Fibroblast of lung (primary cell): ENCODE data around the gene FALEC. TPM values are rescaled to one million over a fixed set of nuclear protein-coding genes. Genes with fewer than 3 reads are reported as not detected.

ENCODE experiments used
- DNase-seq, 2 donors: peaks; one replicate each; pipeline versions ENCODE4 v3.0.0 to v3.0.0-alpha.2; 2010; ENCODE audit warnings: low read depth in 2 of 2
- H2AFZ ChIP-seq: 2 replicates; pipeline ENCODE4 v1.5.1; 2012; ENCODE audit warnings: low read length, control low read depth, inconsistent platforms
- H3K27ac ChIP-seq: 2 replicates; pipeline ENCODE4 v1.5.1; 2011; ENCODE audit warnings: low read length, control low read depth; ENCODE audit not compliant: insufficient read depth
- H3K27me3 ChIP-seq: 2 replicates; pipeline ENCODE4 v1.5.1; 2011; ENCODE audit warnings: mild to moderate bottlenecking, low read length; ENCODE audit not compliant: control insufficient read depth, insufficient read depth
- H3K36me3 ChIP-seq: 2 replicates; pipeline ENCODE4 v1.5.1; 2011; ENCODE audit warnings: low read length; ENCODE audit not compliant: control insufficient read depth, insufficient read depth
- H3K4me1 ChIP-seq: 2 replicates; pipeline ENCODE4 v1.5.1; 2011; ENCODE audit warnings: low read length; ENCODE audit not compliant: control insufficient read depth, insufficient read depth; ENCODE audit errors: extremely low read depth
- H3K4me2 ChIP-seq: 2 replicates; pipeline ENCODE4 v1.5.1; 2011; ENCODE audit warnings: low read length, control low read depth; ENCODE audit not compliant: insufficient read depth; ENCODE audit errors: extremely low read depth
- H3K4me3 ChIP-seq, 4 experiments: fragments of 200-600 bp in 1 of 4; sonication (generic) in 1 of 4; replicated peaks in 1 of 4; 2 replicates each; pipeline ENCODE4 v1.5.1; 2011 to 2016; ENCODE audit warnings: low read length in 4 of 4, low read depth in 3 of 4, mild to moderate bottlenecking in 3 of 4, control low read depth in 2 of 4, inconsistent platforms in 1 of 4, mixed read lengths in 1 of 4; ENCODE audit not compliant: insufficient read depth in 1 of 4; ENCODE audit errors: control extremely low read depth in 1 of 4
- H3K79me2 ChIP-seq: 2 replicates; pipeline ENCODE4 v1.5.1; 2012; ENCODE audit warnings: mild to moderate bottlenecking, low read length, inconsistent platforms; ENCODE audit not compliant: control insufficient read depth, insufficient read depth
- H3K9ac ChIP-seq: 2 replicates; pipeline ENCODE4 v1.5.1; 2011; ENCODE audit warnings: mild to moderate bottlenecking, low read length, control low read depth; ENCODE audit not compliant: insufficient read depth
- H3K9me3 ChIP-seq: 2 replicates; pipeline ENCODE4 v1.5.1; 2012; ENCODE audit warnings: low read depth, low read length; ENCODE audit not compliant: control insufficient read depth, insufficient read depth
- H4K20me1 ChIP-seq: 2 replicates; pipeline ENCODE4 v1.5.1; 2011; ENCODE audit warnings: low read length; ENCODE audit not compliant: control insufficient read depth, insufficient read depth; ENCODE audit errors: extremely low read depth
- CTCF ChIP-seq, 2 donors: IDR thresholded peaks in 1 of 2; conservative IDR thresholded peaks in 1 of 2; 1 replicate in 1 of 2; 2 replicates in 1 of 2; pipeline ENCODE4 v1.5.1; 2011 to 2012; ENCODE audit warnings: low read length in 2 of 2, control low read depth in 1 of 2, inconsistent platforms in 1 of 2, low read depth in 1 of 2, mild to moderate bottlenecking in 1 of 2
- EZH2 ChIP-seq: IDR thresholded peaks from 2 replicates; pipeline ENCODE4 v1.5.1; 2012; ENCODE audit warnings: low read length, control low read depth, mild to moderate bottlenecking; ENCODE audit errors: missing control alignments
- polyA plus RNA-seq, 2 donors: library from polyadenylated mRNA; depleted of rRNA in 1 of 2; stranded (reverse) in 1 of 2; unstranded in 1 of 2; fragments of >200 nt; gene quantifications; 2 replicates each; pipeline ENCODE4 v1.2.1, GENCODE V29; 2011 to 2012; ENCODE audit warnings: missing spikeins in 1 of 2
- total RNA-seq: library from RNA; depleted of rRNA; stranded (reverse); fragments of >200 nt; gene quantifications from 2 replicates; pipeline ENCODE4 v1.2.1, GENCODE V29; 2014

FALEC gene
- total and polyA plus RNA-seq, 2 donors (not counting 1 experiment from before 2014, with no cell fraction given), result 0.83 TPM; not detected in 1

- TF ChIP-seq EZH2, result no peak
- no peak for TF ChIP-seq CTCF (conservative IDR thresholded peaks at IDR 0.05 in 1 of 2, IDR thresholded peaks at IDR 0.05 in 1 of 2; ENCODE audit: low read depth in 1 of 2, low read length in 2 of 2)
- Histone ChIP-seq H3K79me2 (peaks cover 63% of the 10 kb centered on the region), H3K4me1 (peaks cover 7% of the 10 kb centered on the region), H3K4me2 (no peak overlapping the region), H3K27ac (peak overlapping the region; percentile 100), H3K9me3 (no peaks in the 10 kb centered on the region), H3K4me3 (peak overlapping the region; percentile 90 to 100 (median 94)), H3K27me3 (no peaks in the 10 kb centered on the region), H3K36me3 (peaks cover 20% of the 10 kb centered on the region), H2AFZ (no peak overlapping the region), H4K20me1 (peaks cover 21% of the 10 kb centered on the region), H3K9ac (peak overlapping the region; percentile 100)
- peak; percentile 92 for DNase-seq
Measured at GRCh38 chr1:150578272-150579109, 62.9 kb downstream of the FALEC start.

- H3K4me1 ChIP-seq, result peaks cover 6% of the 10 kb centered on the region
- peak within 1 kb of the TSS; percentile 90 to 100 (median 94) for H3K4me3 ChIP-seq
- H4K20me1 ChIP-seq, result peaks cover 21% of the 10 kb centered on the region
- peaks cover 19% of the 10 kb centered on the region for H3K36me3 ChIP-seq
- no peaks in the 10 kb centered on the region for H3K27me3 ChIP-seq
- peak within 1 kb of the TSS; percentile 93 for H3K4me2 ChIP-seq
- peaks cover 56% of the 10 kb centered on the region for H3K79me2 ChIP-seq
- H3K9ac ChIP-seq, result peak within 1 kb of the TSS; percentile 100
- no peaks in the 10 kb centered on the region for H3K9me3 ChIP-seq
- peak within 1 kb of the TSS; percentile 100 for H3K27ac ChIP-seq
- H2AFZ ChIP-seq, result peak within 1 kb of the TSS; percentile 43
- peak; percentile 95 to 97 for DNase-seq
- no peak for TF ChIP-seq EZH2
- TF ChIP-seq CTCF (conservative IDR thresholded peaks at IDR 0.05 in 1 of 2, IDR thresholded peaks at IDR 0.05 in 1 of 2; ENCODE audit: low read depth in 1 of 2, low read length in 2 of 2), result no peak
Measured at GRCh38 chr1:150579110-150579944, 63.8 kb downstream of the FALEC start, which contains the start of gene MCL1. Gene MCL1 (minus strand): TSS chr1:150579610. CDS start chr1:150579530, 80 bp downstream.
